Mononuclear cell (primary cell): Measurements from ENCODE around the gene ATXN7. TPM values are rescaled to one million over a fixed set of nuclear protein-coding genes. Genes with fewer than 3 reads are reported as not detected.

Source experiments
- H3K27me3 ChIP-seq: 2 replicates; pipeline ENCODE4 v1.6.0; 2011; ENCODE audit warnings: low read length, control low read depth; ENCODE audit not compliant: insufficient read depth
- H3K4me1 ChIP-seq: 2 replicates; pipeline ENCODE4 v1.5.1; 2011; ENCODE audit warnings: mild to moderate bottlenecking, low read length, control low read depth; ENCODE audit not compliant: insufficient read depth
- H3K4me3 ChIP-seq: 2 replicates; pipeline ENCODE4 v1.5.1; 2011; ENCODE audit warnings: mild to moderate bottlenecking, low read length, moderate library complexity
- H3K9me3 ChIP-seq: 2 replicates; pipeline ENCODE4 v1.5.1; 2011; ENCODE audit warnings: low read depth, mild to moderate bottlenecking, control low read depth, low read length
- total RNA-seq: library from RNA; depleted of rRNA; stranded (reverse); fragments of >200 nt; gene quantifications from one replicate; pipeline ENCODE4 v1.2.3, GENCODE V29; 2012

Gene ATXN7
- total RNA-seq, 1 donor = 121 TPM

DNA sequence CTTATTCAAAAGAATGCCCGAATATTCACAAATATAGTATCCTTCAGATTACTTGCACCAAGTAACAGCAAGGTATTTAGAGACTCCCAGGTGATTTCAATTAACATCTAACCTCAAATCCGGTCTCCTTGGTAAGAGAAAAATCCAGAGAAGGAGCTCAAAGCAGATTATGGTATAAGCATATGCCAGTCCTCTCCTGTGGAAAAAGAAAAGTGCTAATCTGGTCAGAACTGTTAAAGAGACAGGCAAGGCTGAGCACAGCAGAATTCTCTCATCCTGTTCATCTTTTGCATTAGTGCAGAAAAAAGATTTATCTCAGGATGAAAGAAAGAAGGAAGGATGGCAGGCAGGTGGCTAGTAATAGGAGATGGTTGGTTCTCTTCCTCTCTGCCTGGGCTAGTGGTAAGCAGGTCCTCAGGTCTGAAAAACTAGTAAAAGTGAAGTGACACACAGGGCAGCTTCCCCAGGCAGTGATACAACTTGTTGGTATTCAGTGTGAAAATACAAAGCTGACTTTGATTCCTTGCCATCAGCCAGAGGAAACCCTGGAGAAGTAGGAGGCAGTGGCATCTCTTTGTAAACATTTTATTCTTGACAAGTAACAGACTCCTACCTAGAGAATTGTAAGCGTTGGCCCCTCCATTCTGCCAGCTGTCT lies 14.2 kb downstream of the ATXN7 start:
- no peak overlapping the region for H3K4me3 ChIP-seq
- H3K4me1 ChIP-seq = peaks cover 10% of the 10 kb centered on the region
- no peaks in the 10 kb centered on the region for H3K27me3 ChIP-seq
- H3K9me3 ChIP-seq = no peaks in the 10 kb centered on the region

DNA sequence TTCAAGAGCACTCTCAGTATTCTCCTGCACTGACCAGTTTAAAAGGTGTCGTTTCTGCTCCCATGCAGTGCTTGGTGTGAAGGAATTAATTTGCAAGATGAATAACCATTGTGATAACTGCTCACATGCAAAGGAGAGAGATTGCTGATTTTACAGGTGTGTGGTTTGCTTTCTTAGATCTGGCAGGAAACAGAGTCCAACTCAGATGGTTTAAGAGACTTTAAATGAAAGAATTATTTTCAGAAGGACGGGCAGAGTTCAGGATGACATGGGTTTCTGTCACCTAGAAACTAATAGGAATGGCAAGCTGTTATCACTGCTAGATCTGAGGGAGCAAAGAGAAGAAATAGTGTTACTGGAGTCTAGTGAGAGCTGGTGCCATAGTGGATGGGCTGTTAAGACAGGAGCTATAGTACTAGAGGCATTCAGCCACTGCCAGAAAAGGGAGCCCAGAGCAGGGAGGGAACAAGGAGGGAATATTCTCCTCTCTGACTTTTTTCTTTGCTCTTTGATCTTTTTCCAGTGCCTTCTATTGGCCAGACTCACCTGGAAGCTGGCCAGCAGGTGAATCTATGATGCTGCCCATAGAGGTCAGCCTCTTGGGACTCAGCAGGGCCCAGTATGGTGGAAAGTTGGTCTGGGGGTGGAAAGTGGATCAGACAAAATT lies 14.9 kb downstream of the ATXN7 start:
- Histone ChIP-seq H3K27me3 (no peaks in the 10 kb centered on the region), H3K4me3 (no peak overlapping the region), H3K4me1 (peaks cover 10% of the 10 kb centered on the region), H3K9me3 (no peaks in the 10 kb centered on the region)

GRCh38 chr3:63880653-63881052 lies 17.0 kb downstream of the ATXN7 start:
- H3K9me3 ChIP-seq = no peaks in the 10 kb centered on the region
- H3K4me1 ChIP-seq = no peaks in the 10 kb centered on the region
- H3K4me3 ChIP-seq = no peak overlapping the region

DNA sequence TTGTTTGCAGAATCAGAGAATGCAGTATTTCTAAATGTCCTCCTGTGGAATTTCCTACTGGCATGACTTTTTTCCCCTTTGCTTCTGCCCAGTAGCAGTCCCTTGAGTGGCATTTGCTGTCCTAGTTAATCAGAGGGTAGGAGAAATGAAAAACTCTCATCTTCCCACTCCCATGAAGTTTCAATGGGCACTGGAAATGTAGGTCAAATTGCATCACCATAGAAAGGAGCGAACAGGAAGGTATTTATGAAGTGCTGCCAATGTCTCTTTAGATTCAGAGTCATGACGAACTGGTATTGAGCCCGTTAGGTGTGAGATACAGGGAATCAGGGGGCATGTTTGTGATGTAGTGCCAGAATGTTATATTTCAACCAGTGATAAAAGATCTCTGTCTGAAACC lies 23.2 kb downstream of the ATXN7 start:
- Histone ChIP-seq H3K9me3 (no peaks in the 10 kb centered on the region), H3K4me1 (no peaks in the 10 kb centered on the region), H3K27me3 (no peaks in the 10 kb centered on the region), H3K4me3 (no peak overlapping the region)

More at GRCh38 chr3:63880653-63881052, 17.0 kb downstream of the ATXN7 start:
- no peaks in the 10 kb centered on the region for H3K27me3 ChIP-seq

GRCh38 chr3:63891518-63891917 lies 27.9 kb downstream of the ATXN7 start:
- Histone ChIP-seq H3K27me3 (no peaks in the 10 kb centered on the region), H3K9me3 (no peaks in the 10 kb centered on the region), H3K4me3 (no peak overlapping the region), H3K4me1 (peaks cover 7% of the 10 kb centered on the region)

GRCh38 chr3:63892773-63893352 lies 29.2 kb downstream of the ATXN7 start:
- Histone ChIP-seq H3K4me1 (peaks cover 7% of the 10 kb centered on the region), H3K27me3 (no peaks in the 10 kb centered on the region), H3K4me3 (no peak overlapping the region), H3K9me3 (no peaks in the 10 kb centered on the region)

DNA sequence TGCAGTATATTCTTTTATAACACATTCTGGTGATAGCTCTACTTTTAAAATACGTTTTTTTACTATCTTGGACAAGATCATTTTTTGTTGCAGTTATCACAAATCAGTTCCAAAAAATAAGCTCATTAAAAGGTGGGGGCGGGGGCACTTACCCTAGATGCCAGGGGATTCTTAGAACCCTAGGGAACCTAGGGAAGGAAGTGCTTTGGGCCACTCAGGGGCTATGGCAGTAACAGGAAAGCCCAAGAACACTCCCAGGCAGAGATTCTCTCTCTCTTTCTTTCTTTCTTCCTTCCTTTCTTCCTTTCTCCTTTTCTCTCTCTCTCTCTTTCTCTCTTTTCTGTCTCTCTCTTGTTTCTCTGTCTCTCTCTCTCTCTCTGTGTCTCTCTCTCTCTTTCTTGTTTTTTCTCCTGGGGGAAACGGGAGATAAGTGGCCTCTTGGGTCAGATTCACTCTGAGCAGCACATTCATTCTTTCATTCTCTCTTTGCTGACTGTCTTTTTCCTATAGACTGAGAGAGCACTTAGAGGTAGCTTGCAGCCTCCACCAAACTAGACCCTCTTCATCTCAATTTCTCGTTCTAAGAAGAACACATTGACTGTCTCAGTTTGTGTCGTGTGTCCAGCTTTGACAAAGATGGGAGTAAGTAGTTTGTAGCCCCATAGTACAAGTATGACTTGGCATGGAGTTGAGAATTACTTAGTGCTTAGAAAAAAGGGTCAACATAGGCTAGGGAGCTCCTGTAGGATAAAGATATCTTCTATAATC lies 31.9 kb downstream of the ATXN7 start:
- H3K4me1 ChIP-seq = peaks cover 7% of the 10 kb centered on the region
- no peaks in the 10 kb centered on the region for H3K27me3 ChIP-seq
- no peak overlapping the region for H3K4me3 ChIP-seq
- no peaks in the 10 kb centered on the region for H3K9me3 ChIP-seq

DNA sequence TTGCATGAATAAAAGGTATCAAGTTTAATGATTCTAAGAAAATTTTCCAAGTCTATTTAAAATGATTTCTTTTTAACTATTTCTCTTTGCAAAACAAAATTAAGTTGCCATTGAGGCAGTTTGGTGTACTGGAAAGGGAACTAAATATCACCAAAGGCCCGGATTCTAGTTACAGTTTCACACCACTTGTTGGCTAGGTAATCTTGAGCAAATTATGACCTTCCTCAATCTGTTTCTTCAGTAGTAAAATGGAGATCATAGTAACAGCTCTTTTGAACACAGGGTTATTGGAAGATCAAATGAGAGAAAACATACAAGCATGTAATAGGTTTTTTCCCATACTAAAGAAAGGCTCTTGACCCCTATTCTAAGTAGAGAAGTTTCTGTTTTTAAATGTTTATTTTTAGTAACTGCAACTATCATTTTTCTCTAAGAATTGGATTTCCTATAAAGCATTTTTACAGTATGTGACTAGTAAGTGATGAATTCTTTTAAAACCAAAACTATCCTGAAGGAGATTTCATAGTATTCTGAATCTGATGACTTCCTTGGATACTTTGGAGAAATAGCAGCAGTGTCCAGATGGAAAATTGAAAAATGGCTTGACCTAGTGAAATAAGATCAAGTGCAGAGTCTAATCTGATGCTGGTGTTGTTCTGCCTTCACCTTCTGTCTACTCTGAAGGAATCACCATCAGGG lies 32.8 kb downstream of the ATXN7 start:
- no peaks in the 10 kb centered on the region for H3K27me3 ChIP-seq
- H3K9me3 ChIP-seq = no peaks in the 10 kb centered on the region
- H3K4me1 ChIP-seq = peaks cover 7% of the 10 kb centered on the region
- no peak overlapping the region for H3K4me3 ChIP-seq

GRCh38 chr3:63900010-63900409 lies 36.3 kb downstream of the ATXN7 start:
- Histone ChIP-seq H3K9me3 (no peaks in the 10 kb centered on the region), H3K4me1 (peaks cover 7% of the 10 kb centered on the region), H3K27me3 (no peaks in the 10 kb centered on the region), H3K4me3 (no peak overlapping the region)

DNA sequence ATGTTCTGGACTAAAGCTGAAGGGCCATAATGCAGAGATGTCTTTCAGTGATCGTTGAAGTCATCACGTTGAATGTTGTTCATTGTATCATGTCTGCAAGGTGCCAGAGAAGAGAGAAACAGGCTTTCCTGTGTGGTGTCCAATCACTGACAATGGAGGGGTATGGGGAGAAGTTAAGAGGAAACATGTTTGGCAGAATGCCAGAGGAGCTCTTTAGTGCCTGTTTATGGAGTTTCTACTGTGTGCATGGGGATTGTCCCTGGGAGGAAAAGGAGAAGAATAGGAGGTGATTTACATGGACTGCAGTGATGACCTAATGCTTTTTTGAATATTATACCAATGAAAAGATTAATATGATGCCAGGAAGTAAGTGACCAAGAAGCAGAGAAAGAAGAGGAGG lies 36.8 kb downstream of the ATXN7 start:
- no peaks in the 10 kb centered on the region for H3K9me3 ChIP-seq
- H3K4me1 ChIP-seq = peaks cover 6% of the 10 kb centered on the region
- no peak overlapping the region for H3K4me3 ChIP-seq
- H3K27me3 ChIP-seq = no peaks in the 10 kb centered on the region

DNA sequence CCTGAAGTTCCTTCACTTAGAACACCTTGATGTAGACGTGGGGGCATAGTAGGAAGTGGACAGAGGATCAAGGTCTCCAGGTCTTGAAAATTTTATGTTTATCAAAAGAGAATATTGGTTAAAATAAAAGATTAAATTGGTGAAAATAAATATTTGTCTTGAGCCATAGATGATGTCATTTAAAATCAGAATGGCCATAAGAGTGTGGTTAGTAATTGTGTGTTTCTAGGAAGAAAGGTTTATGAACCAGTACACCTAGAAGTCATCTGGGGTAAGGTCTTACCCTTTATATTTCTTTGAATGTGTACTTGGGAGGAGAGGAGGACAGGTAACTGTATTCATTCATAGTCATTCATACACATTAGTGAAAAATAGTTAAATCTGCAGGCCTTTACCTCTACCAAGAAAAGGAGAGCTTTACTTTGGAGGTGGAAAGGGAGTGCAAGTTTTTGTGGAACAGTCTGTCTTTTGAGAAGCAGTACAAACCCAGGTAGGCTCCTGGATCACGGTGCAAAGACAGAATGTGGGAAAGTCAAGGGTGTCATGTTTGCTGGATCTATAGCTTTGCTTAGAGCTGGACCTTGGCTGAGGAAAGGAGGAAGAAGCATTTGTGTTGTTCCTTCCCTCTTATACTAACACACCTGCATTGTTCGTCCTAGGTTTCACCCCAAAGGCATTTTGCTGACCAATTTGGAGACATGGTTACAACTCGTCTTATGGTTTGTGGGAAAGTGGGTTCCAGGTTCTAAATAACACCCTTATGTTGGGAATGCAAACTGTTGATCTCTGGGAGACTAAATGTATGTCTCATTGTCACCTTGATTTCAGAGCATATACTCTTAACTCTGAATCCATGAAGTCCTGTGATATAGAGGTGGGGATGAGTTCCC lies 42.3 kb downstream of the ATXN7 start:
- Histone ChIP-seq H3K4me1 (peaks cover 9% of the 10 kb centered on the region), H3K9me3 (no peaks in the 10 kb centered on the region), H3K4me3 (no peak overlapping the region), H3K27me3 (no peaks in the 10 kb centered on the region)

DNA sequence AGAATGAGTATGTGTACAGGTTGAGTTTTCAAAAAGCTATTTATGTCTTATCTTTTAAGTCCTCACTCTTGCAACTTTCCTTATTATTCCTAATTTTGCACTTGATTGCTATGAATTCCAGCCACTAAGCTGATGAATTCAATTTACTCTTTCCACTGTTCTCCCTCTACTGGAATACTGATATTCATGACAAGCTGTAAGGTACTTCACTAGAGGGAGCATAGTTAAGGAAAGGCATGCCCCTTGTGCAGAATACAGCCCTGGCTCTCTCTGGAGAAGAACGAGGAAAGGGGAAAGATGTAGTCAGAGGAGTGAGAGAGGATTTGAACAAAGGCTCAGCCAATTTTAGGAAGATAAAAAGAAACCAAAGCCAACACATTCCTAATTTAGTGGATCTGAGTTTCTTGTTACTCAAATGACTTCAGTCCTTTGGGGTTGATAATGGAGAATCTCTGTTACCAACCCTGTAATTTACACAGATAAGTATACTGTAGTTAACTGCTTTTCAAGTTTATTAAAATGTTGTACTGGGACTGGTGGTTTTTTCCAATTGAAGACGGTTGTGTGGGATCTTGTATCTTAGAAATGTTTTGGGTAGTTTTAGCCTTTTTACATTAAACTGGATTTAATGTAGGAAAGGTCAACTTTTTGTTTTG lies 44.5 kb downstream of the ATXN7 start:
- Histone ChIP-seq H3K4me3 (no peak overlapping the region), H3K4me1 (peaks cover 19% of the 10 kb centered on the region), H3K27me3 (no peaks in the 10 kb centered on the region), H3K9me3 (no peaks in the 10 kb centered on the region)

- Histone ChIP-seq H3K9me3 (no peaks in the 10 kb centered on the region), H3K4me3 (no peak overlapping the region), H3K27me3 (no peaks in the 10 kb centered on the region), H3K4me1 (peaks cover 25% of the 10 kb centered on the region)
These were observed 45.1 kb downstream of the ATXN7 start for GRCh38 chr3:63908776-63909175.
